T-helper 9 cell (primary cell): ENCODE measurements around the gene CDKN2D.
"Not testable (repeated sequence)": the region's sequence is repeated elsewhere in the genome, so short reads cannot be mapped to it uniquely, and the experiment has no call there.

Experiments used
- DNase-seq: peaks from one replicate; pipeline ENCODE4 v3.0.0-alpha.2; 2020

Gene CDKN2D

DNA sequence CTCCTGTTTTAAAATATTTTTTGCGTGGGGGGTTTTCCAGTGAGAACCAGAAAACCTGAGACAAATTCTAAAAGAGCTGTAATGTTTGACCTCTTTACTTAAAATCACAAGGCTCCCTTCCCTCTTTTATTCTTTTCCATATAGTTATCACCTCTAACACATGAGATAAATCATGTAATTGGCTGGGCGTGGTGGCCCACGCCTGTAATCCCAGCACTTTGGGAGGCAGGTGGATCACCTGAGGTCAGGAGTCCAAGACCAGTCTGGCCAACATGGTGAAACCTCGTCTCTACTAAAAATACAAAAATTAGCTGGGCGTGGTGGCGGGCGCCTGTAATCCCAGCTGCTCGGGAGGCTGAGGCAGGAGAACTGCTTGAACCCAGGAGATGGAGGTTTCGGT lies 17.8 kb downstream of the CDKN2D start:
- not testable (repeated sequence) for DNase-seq

DNA sequence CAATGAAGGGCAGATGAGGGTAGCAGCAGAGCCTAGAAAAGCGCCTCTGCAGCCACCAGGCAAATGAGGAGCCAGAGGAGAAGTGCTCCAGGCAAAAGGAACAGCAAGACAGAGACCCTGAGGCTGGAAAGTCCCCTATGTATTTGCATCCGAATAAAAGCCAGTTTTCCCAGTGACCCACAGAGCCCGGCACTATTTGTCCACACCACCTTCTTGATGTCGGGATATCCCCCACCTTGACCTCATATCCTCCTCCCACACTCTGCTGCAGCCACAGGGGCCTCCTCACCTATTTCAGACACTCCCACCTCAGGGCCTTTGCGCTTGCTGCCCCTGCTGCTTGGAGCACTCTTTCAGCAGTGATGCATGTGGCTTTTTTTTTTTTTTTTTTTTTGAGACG lies 18.4 kb downstream of the CDKN2D start:
- DNase-seq: no peak

DNA sequence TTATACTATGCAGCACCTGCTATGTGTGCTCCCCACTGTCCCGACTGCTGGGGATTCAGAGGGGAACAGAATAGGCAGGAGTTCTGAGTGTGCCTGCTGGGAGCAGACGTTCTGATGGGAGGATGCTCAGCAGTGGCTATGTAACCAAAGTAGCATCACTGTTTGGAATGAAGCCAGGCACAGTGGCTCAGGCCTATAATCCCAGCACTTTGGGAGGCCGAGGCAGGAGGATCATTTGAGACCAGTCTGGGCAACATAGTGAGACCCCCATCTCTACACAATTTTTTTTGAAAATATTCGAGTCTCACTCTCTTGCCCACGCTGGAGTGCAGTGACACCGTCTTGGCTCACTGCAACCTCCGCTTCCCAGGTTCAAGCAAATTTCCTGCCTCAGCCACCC lies 19.0 kb downstream of the CDKN2D start:
- DNase-seq: no peak

- DNase-seq: no peak
These were observed 20.0 kb downstream of the CDKN2D start for GRCh38 chr19:10548746-10549276.

GRCh38 chr19:10546817-10547216 lies 22.0 kb downstream of the CDKN2D start:
- no peak for DNase-seq

DNA sequence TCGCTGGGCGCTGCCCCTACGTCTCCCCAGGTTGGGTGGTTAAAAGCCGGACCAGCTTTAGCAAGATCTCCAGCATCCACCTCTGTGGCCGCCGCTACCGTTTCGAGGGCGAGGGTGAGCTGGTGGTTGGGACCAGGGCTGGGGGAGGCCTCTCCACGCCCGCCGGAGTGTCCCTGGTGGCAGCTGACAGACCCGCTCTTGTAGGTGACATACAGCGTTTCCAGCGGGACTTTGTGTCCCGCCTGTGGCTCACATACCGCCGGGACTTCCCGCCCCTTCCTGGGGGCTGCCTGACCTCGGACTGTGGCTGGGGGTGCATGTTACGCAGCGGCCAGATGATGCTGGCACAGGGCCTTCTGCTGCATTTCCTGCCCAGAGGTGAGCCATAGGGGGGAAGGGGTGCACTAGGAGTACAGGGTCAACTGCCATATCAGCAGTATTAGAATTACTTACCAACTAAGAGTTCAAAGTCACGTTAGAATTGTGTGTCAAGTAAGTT lies 24.0 kb downstream of the CDKN2D start:
- no peak for DNase-seq

DNA sequence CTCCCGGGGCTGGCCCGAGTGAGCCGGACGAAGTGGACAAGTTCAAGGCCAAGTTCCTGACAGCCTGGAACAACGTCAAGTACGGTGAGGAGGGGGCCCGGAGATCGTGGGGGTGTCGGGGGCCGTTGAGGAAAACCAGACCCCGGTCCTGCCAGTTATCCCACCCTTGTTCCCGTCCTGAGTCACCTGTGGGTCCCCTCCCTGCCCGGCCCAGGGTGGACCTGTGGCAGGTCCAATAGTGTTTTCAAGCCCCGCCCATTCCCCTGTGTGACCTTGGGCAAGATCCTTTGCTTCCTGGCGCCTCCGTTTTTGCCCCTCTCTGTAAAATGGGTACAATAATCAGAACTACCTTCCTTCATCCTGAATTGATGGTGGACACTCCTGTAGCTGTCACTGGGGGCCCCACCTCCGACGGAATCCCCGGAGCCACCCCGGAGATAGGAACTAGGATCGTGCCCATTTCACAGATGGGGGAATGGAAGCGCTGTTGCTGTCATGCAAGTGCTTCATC lies 24.5 kb downstream of the CDKN2D start:
- no peak for DNase-seq

DNA sequence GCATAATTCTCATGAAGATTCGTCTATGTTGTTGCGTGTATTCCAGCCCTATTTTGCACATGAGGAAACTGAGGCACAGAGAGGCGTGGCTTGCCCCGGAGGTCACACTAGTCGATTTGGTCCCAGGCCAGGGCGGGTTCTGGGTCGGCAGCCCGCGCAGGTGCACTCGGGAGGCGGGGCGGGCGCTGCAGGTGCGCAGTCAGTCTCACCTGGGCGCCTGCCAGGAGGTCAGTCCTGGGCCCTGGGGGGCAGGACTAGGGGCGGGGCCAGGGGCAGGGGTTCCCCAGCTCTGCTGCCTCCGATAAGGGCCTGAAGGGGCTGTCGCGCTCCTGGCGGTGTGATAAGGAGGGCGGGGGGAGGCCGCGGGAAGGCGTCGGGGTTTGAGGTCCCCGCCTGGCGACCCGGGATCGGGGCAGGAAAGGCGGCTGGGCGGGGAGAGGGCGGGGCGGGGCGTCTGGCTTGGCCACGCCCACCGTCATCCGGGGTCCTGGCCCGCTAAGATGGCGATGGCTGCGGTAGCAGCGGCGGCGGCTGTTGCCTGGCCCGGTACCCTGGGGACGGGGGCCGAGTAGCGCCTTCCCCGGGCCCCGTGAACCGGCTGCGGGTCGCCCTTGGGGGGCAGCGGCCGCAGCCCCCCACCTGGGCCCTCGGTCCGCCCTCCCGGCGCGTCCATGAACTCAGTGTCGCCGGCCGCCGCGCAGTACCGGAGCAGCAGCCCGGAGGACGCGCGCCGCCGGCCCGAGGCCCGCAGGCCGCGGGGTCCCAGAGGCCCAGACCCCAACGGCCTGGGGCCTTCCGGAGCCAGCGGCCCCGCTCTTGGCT lies 25.1 kb downstream of the CDKN2D start, which contains the start of gene ATG4D:
Gene ATG4D (plus strand): TSS at position 485 of the 822 bp plus-strand sequence. CDS start 187 bp downstream, at position 672.
- peak; percentile 81 for DNase-seq

DNA sequence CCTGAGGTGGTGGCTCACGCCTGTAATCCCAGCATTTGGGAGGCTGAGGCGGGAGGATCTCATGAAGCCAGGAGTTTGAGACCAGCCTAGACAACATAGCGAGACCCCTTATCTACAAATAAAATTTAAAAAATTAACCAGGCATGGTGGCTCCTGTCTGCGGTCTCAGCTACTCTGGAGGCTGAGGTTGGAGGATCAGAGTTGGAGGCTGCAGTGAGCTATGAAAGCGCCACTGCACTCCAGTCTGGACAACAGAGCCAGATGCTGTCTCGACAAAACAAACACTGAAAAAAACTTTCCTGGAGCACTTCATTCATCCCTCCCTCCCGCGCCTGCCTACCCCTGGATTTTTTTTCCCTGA lies 25.7 kb downstream of the CDKN2D start:
- DNase-seq: no peak

DNA sequence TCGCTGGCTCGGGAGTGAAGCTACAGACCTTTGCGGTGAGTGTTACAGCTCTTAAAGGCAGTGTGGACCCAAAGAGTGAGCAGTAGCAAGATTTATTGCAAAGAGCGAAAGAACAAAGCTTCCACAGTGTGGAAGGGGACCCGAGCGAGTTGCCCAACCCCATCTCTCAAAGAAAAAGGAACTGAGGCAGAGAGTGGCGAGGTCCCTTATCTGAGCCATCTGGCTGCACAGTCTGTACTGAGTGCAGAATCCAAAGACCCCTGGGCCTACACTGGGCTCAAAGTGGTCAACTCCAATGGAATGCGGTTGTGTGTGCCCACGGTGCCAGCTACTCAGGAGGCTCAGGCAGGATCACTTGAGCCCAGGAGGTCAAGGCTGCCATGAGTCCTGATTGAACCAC lies 29.8 kb downstream of the CDKN2D start:
- DNase-seq: not testable (repeated sequence)

DNA sequence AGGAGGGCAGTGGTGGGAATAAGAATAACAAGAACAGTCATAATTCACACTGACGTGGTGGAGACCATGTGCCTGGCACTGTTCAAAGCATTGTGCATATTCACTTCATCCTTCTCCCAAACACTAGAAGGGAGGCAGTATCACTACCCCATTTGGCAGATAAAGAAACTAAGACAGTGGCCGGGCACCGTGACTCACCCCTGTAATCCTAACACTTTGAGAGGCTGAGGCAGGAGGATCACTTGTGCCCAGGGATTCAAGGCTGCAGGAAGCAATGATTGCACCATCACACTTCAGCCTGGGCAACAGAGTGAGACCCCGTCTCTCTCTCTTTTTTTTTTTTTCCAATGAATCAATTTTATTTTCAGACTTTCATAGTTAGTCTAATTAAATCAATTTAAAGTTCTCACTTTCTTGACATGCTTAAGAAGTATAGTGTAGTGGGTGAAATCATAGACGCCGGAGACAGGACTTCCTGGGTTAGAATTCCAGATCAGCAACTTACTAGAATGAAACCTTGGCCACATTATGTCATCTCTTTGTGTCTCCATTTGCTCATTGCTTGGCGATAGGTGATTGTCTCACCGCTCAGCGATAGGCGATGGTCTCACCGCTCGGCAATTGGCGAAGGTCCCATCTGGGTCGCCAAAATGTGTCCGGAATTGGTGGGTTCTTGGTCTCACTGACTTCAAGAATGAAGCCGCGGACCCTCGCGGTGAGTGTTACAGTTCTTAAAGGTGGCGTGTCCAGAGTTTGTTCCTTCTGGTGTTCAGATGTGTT lies 30.4 kb downstream of the CDKN2D start:
- no peak for DNase-seq

GRCh38 chr19:10537668-10538067 lies 31.1 kb downstream of the CDKN2D start:
- no peak for DNase-seq

DNA sequence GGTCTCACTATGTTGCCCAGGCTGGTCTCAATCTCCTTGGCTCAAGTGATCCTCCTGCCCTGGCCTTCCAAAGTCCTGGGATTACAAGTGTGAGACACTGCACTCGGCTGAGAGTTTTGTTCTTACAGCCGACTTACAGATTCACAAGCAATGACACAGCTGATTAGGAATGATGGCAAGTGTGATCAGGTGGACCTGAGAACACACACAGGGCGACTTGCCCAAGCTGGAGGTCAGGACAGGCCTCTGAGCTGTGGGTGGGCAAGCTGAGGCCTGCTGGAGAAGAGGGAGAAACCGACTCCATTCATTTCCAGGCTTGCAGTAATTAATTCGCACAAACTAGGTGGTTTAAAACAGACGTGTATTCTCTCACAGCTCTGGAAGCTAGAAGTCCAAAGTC lies 33.2 kb downstream of the CDKN2D start:
- DNase-seq: no peak

- DNase-seq: no peak
These were observed 35.0 kb downstream of the CDKN2D start for GRCh38 chr19:10533646-10534386.

DNA sequence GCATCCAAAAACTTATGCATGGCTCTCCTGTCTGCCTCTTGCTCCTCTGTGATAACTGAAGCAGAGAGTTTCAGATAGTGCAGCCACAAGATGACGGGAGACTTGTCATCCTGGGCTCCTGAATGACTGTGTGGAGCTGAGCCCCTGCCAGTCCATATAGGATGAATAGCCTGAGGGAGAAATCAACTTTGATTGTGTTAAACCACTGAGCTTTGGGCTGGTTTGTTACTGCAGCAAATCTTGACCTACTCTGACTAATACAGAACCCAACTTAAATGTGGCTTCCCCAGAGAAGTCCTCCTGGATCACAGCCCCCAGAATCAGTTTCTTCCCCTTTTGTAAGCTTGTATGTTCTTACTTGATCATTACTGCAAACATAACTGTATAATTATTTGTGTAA lies 36.3 kb downstream of the CDKN2D start:
- no peak for DNase-seq

- DNase-seq: not testable (repeated sequence)
These were observed 41.9 kb downstream of the CDKN2D start for GRCh38 chr19:10526887-10527286.

GRCh38 chr19:10525636-10526035 lies 43.1 kb downstream of the CDKN2D start:
- DNase-seq: no peak

DNA sequence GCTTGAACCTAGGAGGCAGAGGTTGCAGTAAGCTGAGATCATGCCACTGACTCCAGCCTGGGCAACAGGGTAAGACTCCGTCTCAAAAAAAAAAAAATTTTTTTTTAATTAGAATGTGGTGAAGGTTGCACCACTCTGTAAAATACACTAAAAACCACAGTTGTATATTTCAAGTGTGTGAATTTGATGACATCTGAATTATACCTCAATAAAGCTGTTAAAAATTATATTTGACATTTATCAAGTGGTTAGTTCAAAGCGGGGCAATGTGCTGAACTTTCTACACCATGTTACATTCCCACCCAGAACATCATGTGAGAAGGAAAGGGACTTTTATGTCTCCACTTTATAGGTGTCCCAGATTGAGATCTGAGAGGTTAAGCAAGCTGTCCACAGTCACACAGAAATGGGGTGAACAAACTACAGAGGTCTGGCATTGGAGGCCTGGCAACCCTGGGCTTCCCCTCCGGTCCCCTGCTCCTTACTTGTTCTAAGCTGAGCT lies 45.6 kb downstream of the CDKN2D start:
- DNase-seq: no peak

GRCh38 chr19:10521461-10522171 lies 47.2 kb downstream of the CDKN2D start:
- no peak for DNase-seq

- no peak for DNase-seq
These were observed 48.0 kb downstream of the CDKN2D start for GRCh38 chr19:10520652-10521318.

GRCh38 chr19:10519421-10519820 lies 49.4 kb downstream of the CDKN2D start:
- DNase-seq: no peak
